H1 (cell line): Measurements from ENCODE around the gene FCHSD1. TPM values are rescaled to one million over a fixed set of nuclear protein-coding genes. Genes with fewer than 3 reads are reported as not detected.

ENCODE experiments used
- CHD1 ChIP-seq: IDR thresholded peaks from 2 replicates; pipeline ENCODE4 v1.6.1; 2012; ENCODE audit warnings: low read depth, low read length, improper control_type of control experiment
- CHD7 ChIP-seq: fragments of 300-600 bp; sonication (generic); IDR thresholded peaks from 2 replicates; pipeline ENCODE4 v1.7.1; 2012; ENCODE audit warnings: low read length, moderate library complexity, mild to moderate bottlenecking, inconsistent platforms; ENCODE audit not compliant: insufficient replicate concordance
- E2F6 ChIP-seq: IDR thresholded peaks from 2 replicates; pipeline ENCODE4 v1.6.1; 2012; ENCODE audit warnings: inconsistent platforms
- EGR1 ChIP-seq: IDR thresholded peaks from 2 replicates; pipeline ENCODE4 v1.6.1; 2011; ENCODE audit warnings: low read depth, low read length, borderline replicate concordance
- GTF2F1 ChIP-seq: IDR thresholded peaks from 2 replicates; pipeline ENCODE4 v1.6.1; 2012; ENCODE audit warnings: low read depth, low read length, improper control_type of control experiment, borderline replicate concordance
- KDM1A ChIP-seq: fragments of 200-600, 300-600 bp; sonication (generic); IDR thresholded peaks from 2 replicates; pipeline ENCODE4 v1.7.1; 2016; ENCODE audit warnings: mild to moderate bottlenecking, low read length, borderline replicate concordance
- SP1 ChIP-seq: IDR thresholded peaks from 2 replicates; pipeline ENCODE4 v1.6.1; 2011; ENCODE audit warnings: low read depth, low read length
- SP2 ChIP-seq: IDR thresholded peaks from 2 replicates; pipeline ENCODE4 v1.6.1; 2012; ENCODE audit warnings: mild to moderate bottlenecking, low read length, inconsistent platforms
- polyA plus RNA-seq, 7 experiments: library from polyadenylated mRNA; depleted of rRNA in 3 of 7; stranded (reverse) in 5 of 7; unstranded in 2 of 7; fragments of >200 nt in 5 of 7; fragments of 200-250 nt in 2 of 7; gene quantifications; 1 replicate in 5 of 7; 2 replicates in 1 of 7; 4 replicates in 1 of 7; pipeline versions ENCODE4 v1.2.1 to v1.2.3, GENCODE V29; 2011 to 2013; ENCODE audit warnings: missing spikeins in 2 of 7, mixed read lengths in 2 of 7
- total RNA-seq: library from RNA; stranded (reverse); fragmentation: NEBNext Ultra II Directional; extraction: Animal tissue kit (Norgen Biotek cat#: 25700); gene quantifications from 2 replicates; pipeline ENCODE4 v1.2.1, GENCODE V29; 2021

The FCHSD1 gene
- total and polyA plus RNA-seq, 2 of the 8 experiments (the other 6 are each of a cell fraction or from before 2014, with no cell fraction given), result 22.0 to 30.1 TPM

- TF ChIP-seq CHD7, result no peak
- no peak for TF ChIP-seq SP2
- no peak for TF ChIP-seq EGR1
- TF ChIP-seq E2F6, result no peak
- TF ChIP-seq KDM1A, result no peak
- TF ChIP-seq CHD1, result no peak
- no peak for TF ChIP-seq GTF2F1
- no peak for TF ChIP-seq SP1
Observed at GRCh38 chr5:141647851-141648250, 3.4 kb downstream of the FCHSD1 start (continued).
